Activated naive CD4-positive, alpha-beta T cell treated with anti-CD3 and anti-CD28 coated beads for 36 hours (primary cell): Measurements from ENCODE around the gene RRAGA. TPM values are rescaled to one million over a fixed set of nuclear protein-coding genes. Genes with fewer than 3 reads are reported as not detected.
"Not testable (repeated sequence)": the region's sequence is repeated elsewhere in the genome, so short reads cannot be mapped to it uniquely, and the experiment has no call there.

Source experiments
- CTCF ChIA-PET: fragments of 350-600 bp; sonication (Branson Sonifier 250); formaldehyde crosslinking; loops from one replicate; lab custom pipeline; 2021; ENCODE audit warnings: antibody characterized with exemption; lab: Charles Lee
- DNase-seq: peaks from one replicate; pipeline ENCODE4 v3.0.0-alpha.2; 2020
- H3K27ac Mint-ChIP-seq: one replicate; pipeline ENCODE4 v1.8.0; 2021; ENCODE audit warnings: mild to moderate bottlenecking, mixed read lengths
- H3K27me3 Mint-ChIP-seq: one replicate; pipeline ENCODE4 v1.8.0; 2021; ENCODE audit warnings: low read depth, mixed read lengths
- H3K36me3 Mint-ChIP-seq: one replicate; pipeline ENCODE4 v1.8.0; 2021; ENCODE audit warnings: low read depth, mixed read lengths
- H3K4me1 Mint-ChIP-seq: one replicate; pipeline ENCODE4 v1.8.0; 2021; ENCODE audit warnings: low read depth, mixed read lengths
- H3K4me3 Mint-ChIP-seq: one replicate; pipeline ENCODE4 v1.8.0; 2021; ENCODE audit warnings: mild to moderate bottlenecking, moderate library complexity, mixed read lengths
- H3K9me3 Mint-ChIP-seq: one replicate; pipeline ENCODE4 v1.8.0; 2021; ENCODE audit warnings: mixed read lengths
- intact Hi-C: fragments of 100-400 bp; cut with micrococcal nuclease; formaldehyde crosslinking; loops from one replicate; pipeline ENCODE4 v1.15.1; 2023
- total RNA-seq, 2 experiments: library from RNA; stranded (reverse); gene quantifications; one replicate each; pipeline ENCODE4 v1.2.3, GENCODE V29; 2021

Gene RRAGA
- total RNA-seq, 2 experiments from 2014 or later, result 21.6 to 22.3 TPM

- H3K4me3 Mint-ChIP-seq, H3K27ac Mint-ChIP-seq, intact Hi-C loops, H3K9me3 Mint-ChIP-seq, DNase-seq, H3K27me3 Mint-ChIP-seq: not testable (repeated sequence)
- peaks cover 33% of the 10 kb centered on the region for H3K36me3 Mint-ChIP-seq
- H3K4me1 Mint-ChIP-seq, result peaks cover 36% of the 10 kb centered on the region
- CTCF ChIA-PET, result interaction anchor here (1.0 to 1.7 kb wide), 4 partner anchors 11 to 360 kb away, joined by 3 to 15 read pairs (median 6); no protein-coding TSS in a partner anchor
These were observed 48.2 kb downstream of the RRAGA start for GRCh38 chr9:19097431-19097830.

Other genes starting within 250 kb of the RRAGA start
- gene SAXO1, start 16.2 kb upstream of the RRAGA start, total RNA-seq, result not detected
- gene HAUS6, start 53.5 kb downstream of the RRAGA start, total RNA-seq, result 10 to 100 TPM; 23.6 to 24.1 TPM
- gene PLIN2, start 78.1 kb downstream of the RRAGA start, total RNA-seq, result 10 to 100 TPM; 31.3 to 34.8 TPM
- 1 to 10 TPM; 8.7 to 9.0 TPM for gene DENND4C, start 181.3 kb downstream of the RRAGA start, total RNA-seq